K562 (cell line): ENCODE results near the gene INSM1.

Experiments used
- HDAC6 ChIP-seq: IDR thresholded peaks from 2 replicates; pipeline ENCODE4 v1.6.1; 2012; ENCODE audit warnings: low read depth, mild to moderate bottlenecking, control low read depth, inconsistent platforms, low read length, moderate library complexity
- MAX ChIP-seq: sonication (generic); formaldehyde crosslinking; IDR thresholded peaks from 2 replicates; pipeline ENCODE4 v1.9.0; 2022; ENCODE audit warnings: mild to moderate bottlenecking, missing genetic modification reagents
- NFIC ChIP-seq: fragments of 450-650 bp; IDR thresholded peaks from 2 replicates; pipeline ENCODE4 v1.6.1; 2017; ENCODE audit warnings: mild to moderate bottlenecking, inconsistent platforms
- RFX5 ChIP-seq: IDR thresholded peaks from 2 replicates; pipeline ENCODE4 v1.6.1; 2011; ENCODE audit warnings: low read depth, mild to moderate bottlenecking, improper control_type of control experiment, low read length
- SMC3 ChIP-seq: conservative IDR thresholded peaks from 2 replicates; pipeline ENCODE4 v1.6.1; 2011; ENCODE audit warnings: low read depth, low read length, improper control_type of control experiment; ENCODE audit not compliant: insufficient read depth

- no peak for TF ChIP-seq HDAC6
- no peak for TF ChIP-seq NFIC
- no peak for TF ChIP-seq MAX (CRISPR knock-in tag)
- TF ChIP-seq RFX5, result no peak
- no peak for TF ChIP-seq SMC3
Measured at GRCh38 chr20:20362774-20363433, 5.0 kb upstream of the INSM1 start.
